ENCODE results near the gene UROD. TPM values are rescaled to one million over a fixed set of nuclear protein-coding genes. Genes with fewer than 3 reads are reported as not detected.
"Not testable (repeated sequence)": the region's sequence is repeated elsewhere in the genome, so short reads cannot be mapped to it uniquely, and the experiment has no call there.

Gene UROD
- total RNA-seq, 1 experiment from 2014 or later: 116 TPM

DNA sequence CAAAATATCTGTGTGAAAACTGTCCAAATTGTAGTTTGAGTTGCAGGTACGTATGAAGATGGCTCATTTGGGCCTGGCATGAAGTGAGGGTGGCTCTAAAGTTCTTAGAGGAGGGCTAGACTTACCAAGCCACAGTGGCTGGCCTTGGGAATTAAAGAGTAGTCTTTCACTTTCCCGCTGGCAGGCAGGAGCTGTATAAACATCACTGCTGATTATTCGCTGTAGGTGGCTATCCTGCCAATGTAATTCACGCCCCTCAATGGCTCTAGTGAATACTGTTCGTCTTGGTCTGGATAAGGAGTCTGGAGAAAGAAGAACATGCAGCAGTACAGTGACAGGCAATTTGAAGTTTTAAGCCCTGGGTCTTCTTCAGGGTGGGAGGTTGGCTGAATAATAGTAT lies 31.0 kb downstream of the UROD start:
- no peak for DNase-seq
- Histone ChIP-seq H3K4me1 (no peaks in the 10 kb centered on the region), H3K36me3 (no peaks in the 10 kb centered on the region), H3K4me3 (no peak overlapping the region), H3K9me3 (replicated peaks) (no peaks in the 10 kb centered on the region), H3K27ac (no peak overlapping the region), H3K27me3 (no peaks in the 10 kb centered on the region)

DNA sequence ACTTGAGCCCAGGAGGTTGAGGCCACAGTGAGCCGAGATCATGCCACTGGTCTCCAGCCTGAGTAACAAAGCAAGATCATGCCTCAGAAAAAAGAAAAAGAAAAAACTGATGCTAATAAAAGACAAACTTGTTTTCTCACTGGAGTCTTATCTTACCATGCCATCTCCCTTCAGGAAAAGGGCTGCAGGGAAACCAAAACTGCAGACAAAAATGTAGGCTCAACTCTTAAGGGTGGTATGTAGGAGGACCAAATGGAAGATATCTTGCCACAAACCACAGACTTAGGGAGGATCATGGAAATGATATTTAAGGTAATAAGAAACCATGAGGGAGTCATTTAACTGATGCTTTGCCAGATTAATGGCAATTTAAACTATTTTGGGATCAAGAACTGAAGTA lies 32.9 kb downstream of the UROD start:
- Histone ChIP-seq H3K4me3 (no peak overlapping the region), H3K27me3 (no peaks in the 10 kb centered on the region), H3K9me3 (replicated peaks) (no peaks in the 10 kb centered on the region), H3K27ac (no peak overlapping the region), H3K4me1 (no peaks in the 10 kb centered on the region), H3K36me3 (no peaks in the 10 kb centered on the region)
- no peak for DNase-seq

DNA sequence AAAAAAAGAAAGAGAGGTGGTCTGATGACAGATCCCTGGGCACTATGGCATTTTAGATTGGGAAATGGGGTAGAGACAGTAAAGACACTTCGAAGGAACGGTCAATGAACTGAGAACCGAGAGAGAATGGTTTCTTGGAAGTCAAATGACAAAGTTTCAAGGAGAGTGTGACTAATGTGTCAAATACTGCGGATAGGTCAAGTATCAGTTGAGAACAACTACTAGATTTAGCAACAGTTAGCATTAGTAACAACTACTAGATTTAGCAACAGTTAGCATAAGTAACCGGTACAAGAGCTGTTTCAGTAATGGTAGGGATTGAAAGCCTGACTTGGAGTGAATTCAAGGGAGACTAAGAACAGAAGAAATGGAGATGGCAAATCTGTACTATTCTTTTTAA lies 35.0 kb downstream of the UROD start:
- H3K36me3 ChIP-seq: no peaks in the 10 kb centered on the region
- no peak overlapping the region for H3K4me3 ChIP-seq
- H3K27ac ChIP-seq: no peak overlapping the region
- H3K27me3 ChIP-seq: 0 out of 2 replicates have a peak, but pooled peaks cover under 1% of the 10 kb centered on the region
- no peaks in the 10 kb centered on the region for H3K9me3 ChIP-seq (replicated peaks)
- DNase-seq: no peak
- H3K4me1 ChIP-seq: no peaks in the 10 kb centered on the region

DNA sequence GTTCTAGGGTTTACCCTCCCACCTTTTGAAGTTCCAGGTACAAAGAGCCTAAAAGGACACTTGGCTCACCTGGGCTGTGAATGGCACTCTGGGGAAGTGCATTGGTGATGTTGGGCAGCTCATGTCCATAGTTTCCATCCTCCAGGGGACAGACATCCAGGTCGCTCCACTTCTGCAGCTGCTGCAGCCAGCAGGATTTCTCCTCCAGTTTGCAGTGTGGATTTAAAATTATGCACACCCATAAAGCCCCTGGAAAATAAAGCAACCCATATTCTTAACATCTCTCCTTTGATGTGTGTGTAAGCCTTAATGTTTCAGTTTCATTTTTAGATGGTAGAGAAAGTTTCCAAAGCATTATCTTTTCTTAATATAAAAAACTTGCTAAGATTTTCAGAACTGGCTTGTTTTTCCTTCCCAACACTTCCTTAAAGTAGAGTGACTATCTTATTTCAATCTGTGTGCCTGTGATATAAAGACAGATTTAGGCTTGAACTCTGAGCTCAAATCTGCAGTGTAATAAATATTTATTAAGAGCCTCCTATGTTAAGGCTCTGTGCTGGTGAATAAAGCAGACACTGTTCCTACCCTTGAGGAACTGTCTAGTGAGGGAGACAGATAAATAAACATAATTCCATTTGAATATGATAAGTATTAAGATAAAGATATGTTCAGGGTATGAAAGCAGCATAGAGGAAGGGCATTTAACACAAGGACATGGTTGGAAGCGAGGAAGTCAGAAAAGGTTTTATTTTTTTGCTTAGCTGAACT lies 39.1 kb downstream of the UROD start:
- no peak for DNase-seq
- 0 out of 2 replicates have a peak, but pooled peaks cover 4% of the 10 kb centered on the region for H3K27me3 ChIP-seq
- no peaks in the 10 kb centered on the region for H3K4me1 ChIP-seq
- no peak overlapping the region for H3K27ac ChIP-seq
- no peaks in the 10 kb centered on the region for H3K36me3 ChIP-seq
- no peak overlapping the region for H3K4me3 ChIP-seq
- no peaks in the 10 kb centered on the region for H3K9me3 ChIP-seq (replicated peaks)

DNA sequence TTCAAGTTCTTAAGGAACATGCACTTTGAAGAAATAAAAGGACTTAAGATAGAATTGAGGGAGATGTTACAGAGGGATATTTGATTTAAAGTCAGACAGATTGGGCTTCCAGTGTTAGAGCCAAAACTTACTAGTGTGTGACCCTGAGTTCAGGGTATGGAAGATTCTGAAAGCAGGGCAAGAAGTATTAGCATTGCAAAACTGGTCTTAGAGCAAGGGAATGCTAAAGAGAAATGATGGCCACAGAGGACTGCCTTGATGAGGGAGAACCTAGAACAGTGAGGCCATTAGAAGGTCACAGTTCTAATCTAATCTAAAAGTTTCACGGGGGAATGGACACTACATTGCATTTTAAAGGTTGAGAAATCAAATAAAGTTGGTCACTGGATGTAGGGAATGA lies 45.5 kb downstream of the UROD start:
- no peak overlapping the region for H3K4me3 ChIP-seq
- H3K36me3 ChIP-seq: no peaks in the 10 kb centered on the region
- no peaks in the 10 kb centered on the region for H3K9me3 ChIP-seq (replicated peaks)
- H3K4me1 ChIP-seq: no peaks in the 10 kb centered on the region
- DNase-seq: no peak
- H3K27ac ChIP-seq: no peak overlapping the region
- H3K27me3 ChIP-seq: no peaks in the 10 kb centered on the region

DNA sequence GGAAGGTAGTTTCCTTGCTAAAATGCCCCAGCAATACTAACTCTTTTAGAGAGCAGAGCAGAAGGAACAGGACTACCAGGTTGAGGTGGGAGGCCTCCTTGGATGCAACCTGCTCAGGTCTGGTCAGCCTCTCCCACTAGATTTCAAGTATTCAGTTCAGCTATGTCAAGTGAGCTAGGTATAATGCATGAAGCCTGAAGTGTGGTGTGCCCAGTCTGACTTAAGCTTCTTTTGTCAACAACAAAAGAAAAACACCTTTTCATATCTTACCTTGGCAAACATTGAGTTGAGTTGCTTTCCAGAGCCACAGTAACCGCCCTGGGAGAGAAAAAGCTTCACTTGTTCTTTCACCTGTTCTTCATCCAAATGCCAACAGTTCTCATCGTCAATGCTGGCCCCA lies 47.8 kb downstream of the UROD start:
- Histone ChIP-seq H3K4me1 (no peaks in the 10 kb centered on the region), H3K27ac (no peak overlapping the region), H3K27me3 (no peaks in the 10 kb centered on the region), H3K4me3 (no peak overlapping the region), H3K9me3 (replicated peaks) (no peaks in the 10 kb centered on the region), H3K36me3 (no peaks in the 10 kb centered on the region)
- DNase-seq: no peak

DNA sequence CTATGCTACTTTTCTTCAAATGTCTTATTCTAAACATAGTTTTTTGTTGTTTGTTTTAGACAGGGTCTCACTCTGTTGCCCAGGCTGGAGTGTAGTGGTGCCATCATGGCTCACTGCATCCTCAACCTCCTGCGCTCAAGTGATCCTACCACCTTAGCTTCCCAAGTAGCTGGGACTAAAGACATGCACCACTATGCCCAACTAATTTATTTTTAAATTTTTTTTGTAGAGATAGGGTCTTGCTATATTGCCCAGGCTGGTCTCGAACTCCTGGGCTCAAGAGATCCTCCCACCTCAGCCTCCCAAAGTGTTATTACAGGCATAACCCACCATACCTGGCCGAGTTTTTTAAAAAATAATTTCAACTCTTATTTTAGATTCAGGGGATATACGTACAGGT lies 50.4 kb downstream of the UROD start:
- not testable (repeated sequence) for H3K4me3 ChIP-seq, H3K4me1 ChIP-seq

DNA sequence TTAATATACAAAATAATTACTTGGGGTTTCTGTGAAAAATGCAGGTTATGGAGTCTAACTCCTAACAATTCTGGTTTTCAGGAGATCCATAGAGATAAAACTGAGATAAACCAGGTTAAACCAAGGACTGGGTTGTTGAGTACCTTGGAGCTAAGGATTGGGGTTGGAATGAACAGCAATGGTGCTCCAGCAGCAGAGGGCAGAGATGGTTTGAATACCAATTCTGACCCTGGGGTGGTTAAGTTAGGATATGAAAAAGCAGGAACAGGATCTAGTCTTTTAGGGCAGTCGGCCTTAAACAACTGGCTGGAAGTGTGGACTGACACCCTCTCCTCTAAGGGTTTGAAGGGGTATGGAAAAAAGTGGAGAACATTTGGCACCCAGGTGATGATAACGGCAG lies 53.0 kb downstream of the UROD start:
- H3K4me1 ChIP-seq: no peaks in the 10 kb centered on the region
- DNase-seq: no peak
- H3K4me3 ChIP-seq: no peak overlapping the region
- no peaks in the 10 kb centered on the region; the same call in 1 of the 2 replicates for H3K27me3 ChIP-seq
- no peak overlapping the region for H3K27ac ChIP-seq
- no peaks in the 10 kb centered on the region for H3K9me3 ChIP-seq (replicated peaks)
- no peaks in the 10 kb centered on the region for H3K36me3 ChIP-seq

More for the DNA sequence above, 50.4 kb downstream of the UROD start:
- H3K27me3 ChIP-seq; DNase-seq; H3K27ac ChIP-seq; H3K9me3 ChIP-seq (replicated peaks); H3K36me3 ChIP-seq: not testable (repeated sequence)

Other genes with a start within 250 kb of the UROD start
- gene RPS8, start 236.7 kb upstream of the UROD start, total RNA-seq (2014; rRNA removed; shearing (Covaris generic)): 3,055 and 3,167 TPM in 2 replicates
- not detected in 2 replicates for gene BEST4, start 224.1 kb upstream of the UROD start, total RNA-seq (2014; rRNA removed; shearing (Covaris generic))
- 8.0 and 11.4 TPM in 2 replicates for gene PLK3, start 211.9 kb upstream of the UROD start, total RNA-seq (2014; rRNA removed; shearing (Covaris generic))
- gene DYNLT4, start 204.9 kb upstream of the UROD start, total RNA-seq (2014; rRNA removed; shearing (Covaris generic)): not detected in 2 replicates
- 0.43 and 1.4 TPM in 2 replicates for gene BTBD19, start 203.7 kb upstream of the UROD start, total RNA-seq (2014; rRNA removed; shearing (Covaris generic))
- gene PTCH2, start 169.0 kb upstream of the UROD start, total RNA-seq (2014; rRNA removed; shearing (Covaris generic)): 1.3 and 1.8 TPM in 2 replicates
- 40.1 TPM in 2 replicates for gene EIF2B3, start 25.7 kb upstream of the UROD start, total RNA-seq (2014; rRNA removed; shearing (Covaris generic))
- 19.6 and 21.3 TPM in 2 replicates for gene HECTD3, start 930 bp upstream of the UROD start, total RNA-seq (2014; rRNA removed; shearing (Covaris generic))
- gene ZSWIM5, start 194.4 kb downstream of the UROD start, total RNA-seq (2014; rRNA removed; shearing (Covaris generic)): 0.08 and 0.18 TPM in 2 replicates

Measured in SJCRH30 (cell line).